Neural progenitor cell (in vitro differentiated cells): ENCODE results near the gene DTD1. TPM values are rescaled to one million over a fixed set of nuclear protein-coding genes. Genes with fewer than 3 reads are reported as not detected.

Source experiments
- DNase-seq: peaks from one replicate; pipeline ENCODE4 v3.0.0-alpha.2; 2016; ENCODE audit warnings: low spot score
- H2AFZ ChIP-seq: fragments of 200-600 bp; sonication (generic); replicated peaks from 2 replicates; pipeline ENCODE4 v1.6.1; 2016; ENCODE audit warnings: antibody characterized with exemption
- H3F3A ChIP-seq: fragments of 200-600 bp; sonication (generic); 2 replicates; pipeline ENCODE4 v1.6.1; 2016; ENCODE audit warnings: antibody characterized with exemption, low read depth
- H3K27ac ChIP-seq: fragments of 200-600 bp; sonication (generic); 2 replicates; pipeline ENCODE4 v1.5.1; 2016; ENCODE audit warnings: mild to moderate bottlenecking
- H3K27me3 ChIP-seq: fragments of 200-600 bp; sonication (generic); 2 replicates; pipeline ENCODE4 v1.6.1; 2016; ENCODE audit warnings: mild to moderate bottlenecking, moderate library complexity
- H3K36me3 ChIP-seq: fragments of 200-600 bp; sonication (generic); 2 replicates; pipeline ENCODE4 v1.5.1; 2016
- H3K4me1 ChIP-seq: fragments of 200-600 bp; sonication (generic); 2 replicates; pipeline ENCODE4 v1.6.1; 2016; ENCODE audit warnings: mixed run types
- H3K4me2 ChIP-seq: fragments of 200-600 bp; sonication (generic); 2 replicates; pipeline ENCODE4 v1.6.1; 2016
- H3K4me3 ChIP-seq: fragments of 200-600 bp; sonication (generic); 2 replicates; pipeline ENCODE4 v1.5.1; 2016
- H3K79me2 ChIP-seq: fragments of 200-600 bp; sonication (generic); 2 replicates; pipeline ENCODE4 v1.6.1; 2016; ENCODE audit warnings: low read depth
- H3K9ac ChIP-seq: fragments of 200-600 bp; sonication (generic); 2 replicates; pipeline ENCODE4 v1.6.1; 2016
- H3K9me3 ChIP-seq: fragments of 200-600 bp; sonication (generic); 2 replicates; pipeline ENCODE4 v1.5.1; 2016; ENCODE audit warnings: low read depth
- H4K20me1 ChIP-seq: fragments of 200-600 bp; sonication (generic); 2 replicates; pipeline ENCODE4 v1.6.1; 2016; ENCODE audit warnings: low read depth
- H3K27ac Mint-ChIP-seq: 3 replicates; pipeline ENCODE4 v1.8.0; 2021; ENCODE audit warnings: mixed read lengths
- H3K27me3 Mint-ChIP-seq: 2 replicates; pipeline ENCODE4 v1.8.0; 2022; ENCODE audit warnings: low read depth, mild to moderate bottlenecking, inconsistent platforms, moderate library complexity, mixed read lengths; ENCODE audit not compliant: insufficient read depth
- H3K36me3 Mint-ChIP-seq: 3 replicates; pipeline ENCODE4 v1.8.0; 2021; ENCODE audit warnings: mixed read lengths
- H3K4me1 Mint-ChIP-seq: 3 replicates; pipeline ENCODE4 v1.8.0; 2021; ENCODE audit warnings: mixed read lengths
- H3K4me3 Mint-ChIP-seq: 3 replicates; pipeline ENCODE4 v1.8.0; 2021; ENCODE audit warnings: mild to moderate bottlenecking, moderate library complexity, mixed read lengths
- H3K9me3 Mint-ChIP-seq: 3 replicates; pipeline ENCODE4 v1.8.0; 2020; ENCODE audit warnings: mixed read lengths
- CTCF ChIP-seq: fragments of 200-600 bp; sonication (generic); IDR thresholded peaks from 2 replicates; pipeline ENCODE4 v1.5.1; 2017; ENCODE audit warnings: antibody characterized with exemption, mild to moderate bottlenecking
- EZH2 ChIP-seq: fragments of 200-600 bp; sonication (generic); IDR thresholded peaks from 2 replicates; pipeline ENCODE4 v1.6.1; 2017; ENCODE audit warnings: antibody characterized with exemption, mild to moderate bottlenecking, moderate library complexity
- EZH2phosphoT487 ChIP-seq: fragments of 200-600 bp; sonication (generic); IDR thresholded peaks from 2 replicates; pipeline ENCODE4 v1.6.1; 2017; ENCODE audit warnings: antibody characterized with exemption
- total RNA-seq: library from RNA; depleted of rRNA; stranded (reverse); fragments of >200 nt; gene quantifications from 2 replicates; pipeline ENCODE4 v1.2.3, GENCODE V29; 2015; ENCODE audit warnings: low replicate concordance

Gene DTD1
- total RNA-seq, 1 donor from 2014 or later, result 92.6 TPM

GRCh38 chr20:18615020-18615650 is 27.3 kb downstream of the DTD1 start:
- Mint-ChIP-seq H3K36me3 (peaks cover 21% of the 10 kb centered on the region), H3K4me3 (no peak overlapping the region), H3K27ac (no peak overlapping the region), H3K4me1 (no peaks in the 10 kb centered on the region), H3K27me3 (no peaks in the 10 kb centered on the region), H3K9me3 (peaks cover 8% of the 10 kb centered on the region)
- H3K36me3 ChIP-seq, result no peaks in the 10 kb centered on the region
- DNase-seq, result no peak
- H3K9me3 ChIP-seq, result no peaks in the 10 kb centered on the region
- no peak overlapping the region for H3K4me3 ChIP-seq
- no peak overlapping the region for H2AFZ ChIP-seq
- no peaks in the 10 kb centered on the region for H3K79me2 ChIP-seq
- H3F3A ChIP-seq, result no peaks in the 10 kb centered on the region
- TF ChIP-seq EZH2 (no peak), CTCF (no peak)
- no peak overlapping the region for H3K4me2 ChIP-seq
- no peaks in the 10 kb centered on the region for H4K20me1 ChIP-seq
- no peak overlapping the region for H3K9ac ChIP-seq
- H3K27ac ChIP-seq, result no peak overlapping the region
- H3K27me3 ChIP-seq, result no peaks in the 10 kb centered on the region
- no peaks in the 10 kb centered on the region for H3K4me1 ChIP-seq

GRCh38 chr20:18621004-18621403 is 33.1 kb downstream of the DTD1 start:
- H3K27me3 ChIP-seq, result no peaks in the 10 kb centered on the region
- H3K4me1 ChIP-seq, result no peaks in the 10 kb centered on the region
- no peaks in the 10 kb centered on the region for H3F3A ChIP-seq
- no peaks in the 10 kb centered on the region for H3K4me1 Mint-ChIP-seq
- no peak for DNase-seq
- H3K36me3 Mint-ChIP-seq, result peaks cover 16% of the 10 kb centered on the region
- no peak overlapping the region for H3K4me2 ChIP-seq
- no peaks in the 10 kb centered on the region for H3K36me3 ChIP-seq
- no peak overlapping the region for H3K9ac ChIP-seq
- H3K4me3 ChIP-seq, result no peak overlapping the region
- TF ChIP-seq EZH2phosphoT487 (no peak), CTCF (no peak), EZH2 (no peak)
- H3K27me3 Mint-ChIP-seq, result no peaks in the 10 kb centered on the region
- H3K27ac Mint-ChIP-seq, result no peak overlapping the region
- H2AFZ ChIP-seq, result no peak overlapping the region
- H3K9me3 Mint-ChIP-seq, result peaks cover 8% of the 10 kb centered on the region
- no peaks in the 10 kb centered on the region for H3K9me3 ChIP-seq
- no peaks in the 10 kb centered on the region for H4K20me1 ChIP-seq
- H3K79me2 ChIP-seq, result no peaks in the 10 kb centered on the region
- no peak overlapping the region for H3K4me3 Mint-ChIP-seq
- no peak overlapping the region for H3K27ac ChIP-seq

GRCh38 chr20:18623156-18623910 is 35.5 kb downstream of the DTD1 start:
- Mint-ChIP-seq H3K27ac (no peak overlapping the region), H3K9me3 (no peaks in the 10 kb centered on the region), H3K4me1 (no peaks in the 10 kb centered on the region), H3K4me3 (no peak overlapping the region), H3K27me3 (no peaks in the 10 kb centered on the region), H3K36me3 (peaks cover 5% of the 10 kb centered on the region)
- no peaks in the 10 kb centered on the region for H3K36me3 ChIP-seq
- H3K4me1 ChIP-seq, result no peaks in the 10 kb centered on the region
- no peak overlapping the region for H3K4me2 ChIP-seq
- no peaks in the 10 kb centered on the region for H3K27me3 ChIP-seq
- H2AFZ ChIP-seq, result no peak overlapping the region
- H4K20me1 ChIP-seq, result no peaks in the 10 kb centered on the region
- no peaks in the 10 kb centered on the region for H3F3A ChIP-seq
- no peak overlapping the region for H3K27ac ChIP-seq
- TF ChIP-seq EZH2phosphoT487 (no peak), EZH2 (no peak), CTCF (no peak)
- no peak overlapping the region for H3K9ac ChIP-seq
- H3K4me3 ChIP-seq, result no peak overlapping the region
- no peaks in the 10 kb centered on the region for H3K9me3 ChIP-seq
- H3K79me2 ChIP-seq, result no peaks in the 10 kb centered on the region
- DNase-seq, result no peak
